CD14-positive monocyte (primary cell): Measurements from ENCODE around the gene IGFBP2. TPM values are rescaled to one million over a fixed set of nuclear protein-coding genes. Genes with fewer than 3 reads are reported as not detected.

Experiments
- DNase-seq, 3 donors: peaks; one replicate each; pipeline ENCODE4 v3.0.0-alpha.2; 2011 to 2022
- H2AFZ ChIP-seq: 2 replicates; pipeline ENCODE4 v1.6.0; 2012; ENCODE audit warnings: mild to moderate bottlenecking, low read depth, low read length, inconsistent platforms; ENCODE audit not compliant: insufficient read depth, poor library complexity, severe bottlenecking
- H3K27ac ChIP-seq, 2 donors: 1 replicate in 1 of 2; 2 replicates in 1 of 2; pipeline ENCODE4 v1.5.1; 2012 to 2013; ENCODE audit warnings: low read length in 2 of 2, control low read depth in 1 of 2, inconsistent platforms in 1 of 2, low read depth in 1 of 2, mild to moderate bottlenecking in 1 of 2
- H3K27me3 ChIP-seq, 2 donors: one replicate each; pipeline versions ENCODE4 v1.6.0 to v1.6.1; 2011 to 2013; ENCODE audit warnings: low read length in 2 of 2; ENCODE audit not compliant: control insufficient read depth in 2 of 2, insufficient read depth in 2 of 2
- H3K36me3 ChIP-seq, 2 donors: replicated peaks in 1 of 2; 1 replicate in 1 of 2; 2 replicates in 1 of 2; pipeline versions ENCODE4 v1.5.1 to v1.6.1; 2012 to 2013; ENCODE audit warnings: low read length in 2 of 2, control low read depth in 1 of 2, inconsistent platforms in 1 of 2, mild to moderate bottlenecking in 1 of 2; ENCODE audit not compliant: insufficient read depth in 2 of 2, control insufficient read depth in 1 of 2
- H3K4me1 ChIP-seq, 2 donors: 1 replicate in 1 of 2; 2 replicates in 1 of 2; pipeline versions ENCODE4 v1.5.1 to v1.6.1; 2012 to 2013; ENCODE audit warnings: low read length in 2 of 2, control low read depth in 1 of 2, inconsistent platforms in 1 of 2, mild to moderate bottlenecking in 1 of 2, moderate library complexity in 1 of 2; ENCODE audit not compliant: insufficient read depth in 2 of 2, control insufficient read depth in 1 of 2
- H3K4me2 ChIP-seq: replicated peaks from 2 replicates; pipeline ENCODE3; 2012; ENCODE audit warnings: low read length, moderate library complexity, mild to moderate bottlenecking; ENCODE audit not compliant: poor library complexity, severe bottlenecking; ENCODE audit errors: extremely low read depth
- H3K4me3 ChIP-seq, 3 experiments: fragments of 200-600 bp in 1 of 3; sonication (generic) in 1 of 3; replicated peaks in 1 of 3; 1 replicate in 2 of 3; 2 replicates in 1 of 3; pipeline ENCODE4 v1.5.1; 2011 to 2013; ENCODE audit warnings: low read length in 3 of 3, mild to moderate bottlenecking in 3 of 3, control low read depth in 2 of 3, low read depth in 2 of 3, inconsistent platforms in 1 of 3, moderate library complexity in 1 of 3
- H3K79me2 ChIP-seq: 2 replicates; pipeline ENCODE4 v1.6.0; 2012; ENCODE audit warnings: mild to moderate bottlenecking, control low read depth, inconsistent platforms, low read length, moderate library complexity; ENCODE audit not compliant: insufficient read depth
- H3K9ac ChIP-seq: 2 replicates; pipeline ENCODE4 v1.6.0; 2017; ENCODE audit warnings: low read length, mild to moderate bottlenecking; ENCODE audit not compliant: insufficient read depth, poor library complexity, severe bottlenecking
- H3K9me3 ChIP-seq, 2 donors: replicated peaks in 1 of 2; 1 replicate in 1 of 2; 2 replicates in 1 of 2; pipeline versions ENCODE4 v1.5.1 to v1.6.1; 2012 to 2013; ENCODE audit warnings: low read length in 2 of 2, control low read depth in 1 of 2; ENCODE audit not compliant: control insufficient read depth in 1 of 2, insufficient read depth in 1 of 2
- H4K20me1 ChIP-seq: 2 replicates; pipeline ENCODE4 v1.6.0; 2012; ENCODE audit warnings: mild to moderate bottlenecking, low read length, control low read depth, moderate library complexity; ENCODE audit not compliant: insufficient read depth
- H3K27ac Mint-ChIP-seq, 7 donors: one replicate each; pipeline ENCODE4 v1.8.0; 2020; ENCODE audit warnings: mild to moderate bottlenecking in 7 of 7, mixed read lengths in 7 of 7, moderate library complexity in 6 of 7, inconsistent platforms in 2 of 7
- H3K27me3 Mint-ChIP-seq, 3 donors: one replicate each; pipeline ENCODE4 v1.8.0; 2021 to 2022; ENCODE audit warnings: low read depth in 3 of 3, mild to moderate bottlenecking in 3 of 3, mixed read lengths in 3 of 3, moderate library complexity in 3 of 3, inconsistent platforms in 1 of 3
- H3K36me3 Mint-ChIP-seq, 2 donors: one replicate each; pipeline ENCODE4 v1.8.0; 2020; ENCODE audit warnings: mixed read lengths in 2 of 2, inconsistent platforms in 1 of 2, mild to moderate bottlenecking in 1 of 2
- H3K4me1 Mint-ChIP-seq: one replicate; pipeline ENCODE4 v1.8.0; 2020; ENCODE audit warnings: mild to moderate bottlenecking, mixed read lengths
- H3K4me3 Mint-ChIP-seq, 2 donors: one replicate each; pipeline ENCODE4 v1.8.0; 2020; ENCODE audit warnings: mild to moderate bottlenecking in 2 of 2, mixed read lengths in 2 of 2, moderate library complexity in 1 of 2
- H3K9me3 Mint-ChIP-seq, 7 donors: one replicate each; pipeline ENCODE4 v1.8.0; 2020 to 2022; ENCODE audit warnings: mixed read lengths in 7 of 7, mild to moderate bottlenecking in 6 of 7, moderate library complexity in 6 of 7, inconsistent platforms in 2 of 7
- WGBS: methylation state at CpG from one replicate; pipeline ENCODE4 v1.1.5; 2013; ENCODE audit warnings: missing lambda C conversion rate; ENCODE audit not compliant: insufficient coverage; 5-methylcytosine and 5-hydroxymethylcytosine counted together
- intact Hi-C, 2 donors: fragments of 100-400 bp; cut with micrococcal nuclease; formaldehyde crosslinking; loops; one replicate each; pipeline versions ENCODE4 v1.15.0 to v1.15.1; 2023
- polyA plus RNA-seq, 3 donors: library from polyadenylated mRNA; depleted of rRNA in 1 of 3; unstranded in 2 of 3; stranded (reverse) in 1 of 3; fragments of 300-500 nt in 2 of 3; fragments of >200 nt in 1 of 3; fragmentation: Illumina TruSeq in 2 of 3; gene quantifications; 1 replicate in 2 of 3; 2 replicates in 1 of 3; pipeline ENCODE4 v1.2.3, GENCODE V29; 2012 to 2021
- TF ChIP-seq, protein P1 (sequence below): fragments of 200-600 bp; IDR thresholded peaks from one replicate; pipeline ENCODE4 v1.8.0; 2022; ENCODE audit warnings: antibody characterized with exemption, mild to moderate bottlenecking

Gene IGFBP2
- polyA plus RNA-seq, 3 donors = 1.6 TPM; not detected in 2

DNA sequence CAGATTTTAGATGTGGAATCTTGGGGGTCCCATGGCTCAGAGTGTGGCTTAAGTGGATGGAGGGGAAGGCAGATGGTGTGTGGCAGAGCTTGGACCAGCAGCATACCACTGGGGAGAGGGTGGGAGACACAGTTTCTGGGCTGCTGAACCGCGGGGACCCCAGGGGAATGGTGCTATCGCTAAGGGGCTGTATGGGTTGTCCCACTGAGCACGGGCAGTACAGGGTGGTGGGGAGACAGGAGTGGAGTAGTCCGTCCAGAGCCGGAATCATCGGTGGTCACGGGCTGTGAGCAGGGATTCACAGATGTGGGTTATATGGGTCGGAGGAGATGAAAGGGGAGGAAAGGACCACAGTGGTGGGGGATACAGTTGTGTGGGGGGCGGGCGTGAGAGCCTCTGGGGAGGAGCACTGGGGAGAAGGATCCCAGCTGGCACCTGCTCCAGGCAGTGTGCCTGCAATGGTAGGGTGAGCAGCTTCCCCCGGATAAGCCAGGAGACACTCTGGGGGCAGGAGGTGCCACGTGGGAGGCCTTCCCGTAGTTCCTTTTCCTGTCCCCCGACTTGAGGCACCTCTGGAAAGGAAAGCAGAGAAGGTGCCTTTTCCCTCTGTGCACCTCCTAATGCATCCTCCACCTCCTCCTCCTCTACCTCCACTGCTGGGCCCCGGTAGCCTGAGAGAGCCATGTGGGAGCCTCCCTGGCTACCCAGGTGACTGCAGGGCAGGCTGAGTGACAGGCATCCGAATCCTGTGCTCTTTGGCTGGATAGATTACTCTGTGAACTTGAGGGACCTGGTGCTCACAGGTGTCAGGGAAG lies 37.3 kb downstream of the IGFBP2 start:
- no peak overlapping the region for H3K4me3 Mint-ChIP-seq
- Histone ChIP-seq H3K4me1 (no peaks in the 10 kb centered on the region), H3K4me3 (no peak overlapping the region), H3K4me2 (no peak overlapping the region), H2AFZ (no peak overlapping the region), H3K9me3 (no peaks in the 10 kb centered on the region), H3K27me3 (no peaks in the 10 kb centered on the region), H3K79me2 (no peaks in the 10 kb centered on the region), H3K9ac (no peak overlapping the region), H4K20me1 (no peaks in the 10 kb centered on the region), H3K36me3 (no peaks in the 10 kb centered on the region), H3K27ac (no peak overlapping the region)
- H3K27ac Mint-ChIP-seq = peak overlapping the region in 2 of 7 donors; percentile 2 to 5
- TF ChIP-seq, protein P1, sequence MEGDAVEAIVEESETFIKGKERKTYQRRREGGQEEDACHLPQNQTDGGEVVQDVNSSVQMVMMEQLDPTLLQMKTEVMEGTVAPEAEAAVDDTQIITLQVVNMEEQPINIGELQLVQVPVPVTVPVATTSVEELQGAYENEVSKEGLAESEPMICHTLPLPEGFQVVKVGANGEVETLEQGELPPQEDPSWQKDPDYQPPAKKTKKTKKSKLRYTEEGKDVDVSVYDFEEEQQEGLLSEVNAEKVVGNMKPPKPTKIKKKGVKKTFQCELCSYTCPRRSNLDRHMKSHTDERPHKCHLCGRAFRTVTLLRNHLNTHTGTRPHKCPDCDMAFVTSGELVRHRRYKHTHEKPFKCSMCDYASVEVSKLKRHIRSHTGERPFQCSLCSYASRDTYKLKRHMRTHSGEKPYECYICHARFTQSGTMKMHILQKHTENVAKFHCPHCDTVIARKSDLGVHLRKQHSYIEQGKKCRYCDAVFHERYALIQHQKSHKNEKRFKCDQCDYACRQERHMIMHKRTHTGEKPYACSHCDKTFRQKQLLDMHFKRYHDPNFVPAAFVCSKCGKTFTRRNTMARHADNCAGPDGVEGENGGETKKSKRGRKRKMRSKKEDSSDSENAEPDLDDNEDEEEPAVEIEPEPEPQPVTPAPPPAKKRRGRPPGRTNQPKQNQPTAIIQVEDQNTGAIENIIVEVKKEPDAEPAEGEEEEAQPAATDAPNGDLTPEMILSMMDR = no peak
- no peaks in the 10 kb centered on the region for H3K4me1 Mint-ChIP-seq
- peaks cover 0 to 2% (median 0%) of the 10 kb centered on the region in 7 donors for H3K9me3 Mint-ChIP-seq
- DNase-seq = no peak
- no peaks in the 10 kb centered on the region for H3K36me3 Mint-ChIP-seq
- WGBS = 74% methylated on average over 12 of the region's 17 CpGs
- peaks cover 11 to 18% (median 16%) of the 10 kb centered on the region in 3 donors for H3K27me3 Mint-ChIP-seq
- intact Hi-C loops = no loop called here

DNA sequence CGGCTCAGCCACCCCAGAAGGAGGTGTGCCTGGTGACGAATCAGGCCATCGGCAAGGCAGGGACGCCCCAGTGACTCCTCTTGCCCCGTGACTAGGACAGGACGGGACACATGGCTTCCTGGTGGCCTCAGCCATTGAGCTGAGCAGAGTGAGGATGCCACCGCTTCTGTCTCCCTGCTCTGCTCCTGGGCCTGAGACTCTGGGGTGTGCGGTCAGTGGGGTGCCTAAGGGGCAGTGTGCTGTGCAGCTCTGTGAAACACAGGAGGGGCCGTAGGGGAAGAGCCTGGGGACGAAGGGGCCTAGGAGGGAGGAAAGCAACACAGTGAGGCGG lies 37.8 kb downstream of the IGFBP2 start:
- H3K4me1 Mint-ChIP-seq = no peaks in the 10 kb centered on the region
- peaks cover 11 to 18% (median 16%) of the 10 kb centered on the region in 3 donors for H3K27me3 Mint-ChIP-seq
- DNase-seq = no peak
- intact Hi-C loops = no loop called here
- Histone ChIP-seq H4K20me1 (no peaks in the 10 kb centered on the region), H3K9ac (no peak overlapping the region), H3K9me3 (no peaks in the 10 kb centered on the region), H3K4me2 (no peak overlapping the region), H3K36me3 (no peaks in the 10 kb centered on the region), H2AFZ (no peak overlapping the region), H3K79me2 (no peaks in the 10 kb centered on the region), H3K27me3 (no peaks in the 10 kb centered on the region), H3K4me3 (no peak overlapping the region), H3K27ac (no peak overlapping the region), H3K4me1 (no peaks in the 10 kb centered on the region)
- TF ChIP-seq, protein P1 = no peak
- peaks cover 0 to 2% (median 0%) of the 10 kb centered on the region in 7 donors for H3K9me3 Mint-ChIP-seq
- peak overlapping the region in 1 of 7 donors; percentile 5 for H3K27ac Mint-ChIP-seq
- H3K4me3 Mint-ChIP-seq = no peak overlapping the region
- no peaks in the 10 kb centered on the region for H3K36me3 Mint-ChIP-seq
- 98% methylated on average over 11 of the region's 11 CpGs for WGBS
